H1 (cell line): ENCODE results near the gene PTPRG. TPM values are rescaled to one million over a fixed set of nuclear protein-coding genes. Genes with fewer than 3 reads are reported as not detected.

Source experiments
- CBX5 ChIP-seq: fragments of 300-800, 300-1000 bp; sonication (generic); IDR thresholded peaks from 2 replicates; pipeline ENCODE4 v1.7.1; 2016; ENCODE audit warnings: antibody characterized with exemption, low read length, low read depth
- CHD1 ChIP-seq: IDR thresholded peaks from 2 replicates; pipeline ENCODE4 v1.6.1; 2012; ENCODE audit warnings: low read depth, low read length, improper control_type of control experiment
- CHD7 ChIP-seq: fragments of 300-600 bp; sonication (generic); IDR thresholded peaks from 2 replicates; pipeline ENCODE4 v1.7.1; 2012; ENCODE audit warnings: low read length, moderate library complexity, mild to moderate bottlenecking, inconsistent platforms; ENCODE audit not compliant: insufficient replicate concordance
- CREB1 ChIP-seq: IDR thresholded peaks from 2 replicates; pipeline ENCODE4 v1.6.1; 2012; ENCODE audit warnings: inconsistent platforms
- EGR1 ChIP-seq: IDR thresholded peaks from 2 replicates; pipeline ENCODE4 v1.6.1; 2011; ENCODE audit warnings: low read depth, low read length, borderline replicate concordance
- HDAC6 ChIP-seq: IDR thresholded peaks from one replicate; pipeline ENCODE4 v1.7.1; 2012; ENCODE audit warnings: low read depth, mild to moderate bottlenecking, inconsistent platforms, low read length, moderate library complexity
- RAD21 ChIP-seq, 2 experiments: IDR thresholded peaks in 1 of 2; conservative IDR thresholded peaks in 1 of 2; 2 replicates each; pipeline ENCODE4 v1.6.1; 2011; ENCODE audit warnings: low read depth in 2 of 2, low read length in 2 of 2, improper control_type of control experiment in 1 of 2, inconsistent platforms in 1 of 2, mild to moderate bottlenecking in 1 of 2, moderate library complexity in 1 of 2
- RFX5 ChIP-seq: IDR thresholded peaks from 2 replicates; pipeline ENCODE4 v1.6.1; 2011; ENCODE audit warnings: low read depth, low read length, improper control_type of control experiment, borderline replicate concordance
- SAP30 ChIP-seq: fragments of 300-600 bp; sonication (generic); IDR thresholded peaks from 2 replicates; pipeline ENCODE4 v1.7.1; 2012; ENCODE audit warnings: low read length, moderate library complexity, mild to moderate bottlenecking, inconsistent platforms; ENCODE audit not compliant: insufficient read depth, insufficient replicate concordance
- SIN3A ChIP-seq, 2 experiments: IDR thresholded peaks in 1 of 2; conservative IDR thresholded peaks in 1 of 2; 2 replicates each; pipeline ENCODE4 v1.6.1; 2011 to 2012; ENCODE audit warnings: low read length in 2 of 2, improper control_type of control experiment in 1 of 2, low read depth in 1 of 2, mild to moderate bottlenecking in 1 of 2
- SIRT6 ChIP-seq: IDR thresholded peaks from one replicate; pipeline ENCODE4 v1.7.1; 2012; ENCODE audit warnings: low read length, inconsistent platforms
- TAF7 ChIP-seq: optimal IDR thresholded peaks from 2 replicates; pipeline ENCODE3; 2011; ENCODE audit warnings: low read depth, mild to moderate bottlenecking, inconsistent platforms, low read length, moderate library complexity, borderline replicate concordance
- polyA plus RNA-seq, 7 experiments: library from polyadenylated mRNA; depleted of rRNA in 3 of 7; stranded (reverse) in 5 of 7; unstranded in 2 of 7; fragments of >200 nt in 5 of 7; fragments of 200-250 nt in 2 of 7; gene quantifications; 1 replicate in 5 of 7; 2 replicates in 1 of 7; 4 replicates in 1 of 7; pipeline versions ENCODE4 v1.2.1 to v1.2.3, GENCODE V29; 2011 to 2013; ENCODE audit warnings: missing spikeins in 2 of 7, mixed read lengths in 2 of 7
- total RNA-seq: library from RNA; stranded (reverse); fragmentation: NEBNext Ultra II Directional; extraction: Animal tissue kit (Norgen Biotek cat#: 25700); gene quantifications from 2 replicates; pipeline ENCODE4 v1.2.1, GENCODE V29; 2021

The PTPRG gene
- total and polyA plus RNA-seq, 2 of the 8 experiments (the other 6 are each of a cell fraction or from before 2014, with no cell fraction given): 23.3 to 96.2 TPM

- no peak for TF ChIP-seq CHD7
- no peak for TF ChIP-seq RAD21 (IDR thresholded peaks at IDR 0.05 in 1 of 2, conservative IDR thresholded peaks at IDR 0.05 in 1 of 2; ENCODE audit: low read depth in 2 of 2, low read length in 2 of 2)
- no peak for TF ChIP-seq SAP30
- TF ChIP-seq EGR1: no peak
- TF ChIP-seq CHD1: no peak
- no peak for TF ChIP-seq SIRT6
- no peak for TF ChIP-seq RFX5
- no peak for TF ChIP-seq SIN3A (conservative IDR thresholded peaks at IDR 0.05 in 1 of 2, IDR thresholded peaks at IDR 0.05 in 1 of 2; ENCODE audit: low read depth in 1 of 2, low read length in 2 of 2)
- TF ChIP-seq CBX5: no peak
- TF ChIP-seq CREB1: no peak
- TF ChIP-seq TAF7: no peak
- no peak for TF ChIP-seq HDAC6
Observed at GRCh38 chr3:61733876-61734275, 172.5 kb downstream of the PTPRG start (continued).
